ENCODE measurements around the gene COMT.

GRCh38 chr22:19901577-19902244 is 39.9 kb upstream of the COMT start:
- TF ChIP-seq SETDB1 (IDR thresholded peaks at IDR 0.05; ENCODE audit: insufficient read length, low read length) (no peak), CTCF (tag by site-specific recombination; IDR thresholded peaks at IDR 0.05) (no peak)
